Stimulated activated CD4-positive, alpha-beta T cell treated with anti-CD3 and anti-CD28 coated beads, Interleukin-12 subunit alpha, Interleukin-12 subunit beta, amount 100 ng/mL, for 24 hours (primary cell): ENCODE data around the gene FBN1.

Experiments
- DNase-seq, 2 experiments: peaks; one replicate each; pipeline ENCODE4 v3.0.0-alpha.2; 2020; ENCODE audit warnings: low read depth in 2 of 2

Gene FBN1

GRCh38 chr15:48469271-48469670 is 176.2 kb downstream of the FBN1 start:
- no peak for DNase-seq

- DNase-seq, result no peak
These were observed 177.7 kb downstream of the FBN1 start for GRCh38 chr15:48467801-48468200.

- DNase-seq, result no peak
These were observed 178.7 kb downstream of the FBN1 start for GRCh38 chr15:48466820-48467219.

GRCh38 chr15:48466079-48466478 is 179.4 kb downstream of the FBN1 start:
- no peak for DNase-seq

GRCh38 chr15:48465410-48465809 is 180.1 kb downstream of the FBN1 start:
- DNase-seq, result no peak

GRCh38 chr15:48463366-48463880 is 182.1 kb downstream of the FBN1 start:
- DNase-seq, result no peak

GRCh38 chr15:48462688-48463087 is 182.8 kb downstream of the FBN1 start:
- DNase-seq, result no peak

- DNase-seq, result no peak
These were observed 185.7 kb downstream of the FBN1 start for GRCh38 chr15:48459571-48460442.

GRCh38 chr15:48458876-48459275 is 186.6 kb downstream of the FBN1 start:
- DNase-seq, result no peak

GRCh38 chr15:48456134-48456533 is 189.4 kb downstream of the FBN1 start:
- no peak for DNase-seq

- no peak for DNase-seq
These were observed 193.8 kb downstream of the FBN1 start for GRCh38 chr15:48451736-48452135.

- DNase-seq, result no peak
These were observed 194.3 kb downstream of the FBN1 start for GRCh38 chr15:48451241-48451640.

- no peak for DNase-seq
These were observed 195.8 kb downstream of the FBN1 start for GRCh38 chr15:48449734-48450133.

- no peak for DNase-seq
These were observed 197.9 kb downstream of the FBN1 start for GRCh38 chr15:48447657-48448056.

GRCh38 chr15:48447058-48447457 is 198.5 kb downstream of the FBN1 start:
- no peak for DNase-seq

GRCh38 chr15:48442011-48442410 is 203.5 kb downstream of the FBN1 start:
- DNase-seq, result no peak

- no peak for DNase-seq
These were observed 205.4 kb downstream of the FBN1 start for GRCh38 chr15:48440084-48440483.

- no peak for DNase-seq
These were observed 208.3 kb downstream of the FBN1 start for GRCh38 chr15:48437178-48437577.

- DNase-seq, result no peak
These were observed 210.2 kb downstream of the FBN1 start for GRCh38 chr15:48435321-48435720.

GRCh38 chr15:48433226-48433886 is 212.2 kb downstream of the FBN1 start:
- no peak for DNase-seq

- no peak for DNase-seq
These were observed 212.8 kb downstream of the FBN1 start for GRCh38 chr15:48432688-48433087.

GRCh38 chr15:48427960-48428547 is 217.5 kb downstream of the FBN1 start:
- DNase-seq, result no peak

GRCh38 chr15:48427479-48427878 is 218.0 kb downstream of the FBN1 start:
- no peak for DNase-seq
